GM18868 (cell line): Measurements from ENCODE around the gene PIK3R4.

Experiments
- ATAC-seq: cut with Tn5 transposase; IDR thresholded peaks from one replicate; pipeline ENCODE4 v1.9.1; 2021; ENCODE audit warnings: mild to moderate bottlenecking, moderate library complexity; ENCODE audit not compliant: unreplicated experiment

PIK3R4 gene

GRCh38 chr3:130746246-130747039 lies at the start of gene PIK3R4:
Gene PIK3R4 (minus strand): TSS chr3:130746829. CDS start chr3:130745218, 1,611 bp downstream.
- peak; percentile 95 for ATAC-seq

GRCh38 chr3:130795396-130795795 lies 48.8 kb upstream of the PIK3R4 start:
- ATAC-seq = no peak

- no peak for ATAC-seq
These were observed 45.6 kb upstream of the PIK3R4 start for GRCh38 chr3:130792246-130792645.

DNA sequence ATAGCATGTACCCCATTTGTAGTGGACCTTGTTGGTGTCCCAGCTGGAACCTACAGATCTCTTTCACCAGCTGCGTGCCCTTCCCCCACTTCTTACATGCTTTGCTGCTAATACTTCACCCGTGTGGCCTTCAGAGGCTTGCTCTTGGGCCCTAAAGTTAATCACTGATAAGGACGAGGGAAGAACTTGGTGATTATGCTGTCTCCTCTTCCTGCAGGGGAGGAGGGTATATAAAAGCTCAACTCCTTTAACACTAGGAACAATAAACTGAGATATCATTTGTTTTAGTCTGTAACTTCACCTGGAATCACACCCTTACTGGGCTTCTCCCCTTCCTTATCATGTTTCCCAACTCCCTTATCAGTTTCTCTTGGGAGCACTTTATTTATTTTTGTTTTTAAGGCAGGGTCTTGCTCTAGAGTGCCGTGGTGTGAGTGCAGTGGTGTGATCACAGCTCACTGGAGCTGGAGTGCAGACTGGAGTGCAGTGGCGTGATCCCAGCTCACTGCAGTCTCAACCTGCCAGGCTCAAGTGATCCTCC lies 43.2 kb upstream of the PIK3R4 start:
- no peak for ATAC-seq

DNA sequence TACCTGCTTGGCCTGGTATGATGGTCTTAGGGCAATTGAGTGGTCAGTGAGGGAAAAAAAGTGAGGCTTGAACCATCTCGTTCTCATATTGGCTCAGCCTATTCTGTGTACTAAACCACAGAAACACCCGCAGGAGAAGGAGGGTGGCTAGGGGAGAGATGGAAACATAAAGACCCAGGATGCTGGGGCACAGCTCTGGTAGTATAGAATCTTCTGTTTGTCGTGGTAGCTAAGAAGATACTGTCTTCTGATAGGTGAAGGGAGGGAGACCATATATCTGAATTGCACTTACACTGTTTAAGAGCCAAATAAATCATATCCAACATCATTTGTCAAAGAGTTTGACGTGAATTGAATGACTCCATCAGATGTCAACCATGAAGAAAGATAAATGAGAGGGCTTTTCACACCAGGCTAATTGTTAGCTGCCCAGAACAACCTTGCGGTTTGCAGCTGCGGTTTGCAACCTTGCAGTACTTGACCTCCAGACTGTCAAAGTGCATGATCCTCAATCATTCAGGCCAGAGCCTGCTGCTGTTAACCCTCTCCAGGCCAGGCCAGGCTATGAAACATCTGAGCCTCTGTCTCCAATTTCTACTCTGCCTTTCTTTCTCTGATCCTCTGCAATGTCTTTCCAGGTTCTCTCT lies 40.9 kb upstream of the PIK3R4 start:
- no peak for ATAC-seq

- no peak for ATAC-seq
These were observed 39.7 kb upstream of the PIK3R4 start for GRCh38 chr3:130786306-130786705.

- ATAC-seq = no peak
These were observed 37.0 kb upstream of the PIK3R4 start for GRCh38 chr3:130783629-130784028.

DNA sequence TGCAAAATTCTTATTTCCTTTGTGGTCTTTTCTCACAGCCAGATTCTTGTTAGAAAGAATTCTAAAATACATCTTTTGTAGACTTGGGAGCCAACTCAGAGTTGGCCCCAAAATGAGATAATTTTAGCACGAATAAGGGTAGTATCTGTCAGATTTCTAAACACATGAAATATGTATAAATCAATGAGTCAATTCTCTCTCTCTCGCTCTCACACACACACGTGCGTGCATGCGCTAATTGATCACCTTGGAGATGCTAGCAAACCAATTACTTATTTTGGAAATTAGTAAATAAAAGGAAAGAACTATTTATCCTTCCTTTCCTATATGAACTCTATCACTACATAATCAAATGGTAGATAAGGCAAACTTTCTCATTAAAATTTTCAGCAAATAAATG lies 32.9 kb upstream of the PIK3R4 start:
- ATAC-seq = peak; percentile 13

DNA sequence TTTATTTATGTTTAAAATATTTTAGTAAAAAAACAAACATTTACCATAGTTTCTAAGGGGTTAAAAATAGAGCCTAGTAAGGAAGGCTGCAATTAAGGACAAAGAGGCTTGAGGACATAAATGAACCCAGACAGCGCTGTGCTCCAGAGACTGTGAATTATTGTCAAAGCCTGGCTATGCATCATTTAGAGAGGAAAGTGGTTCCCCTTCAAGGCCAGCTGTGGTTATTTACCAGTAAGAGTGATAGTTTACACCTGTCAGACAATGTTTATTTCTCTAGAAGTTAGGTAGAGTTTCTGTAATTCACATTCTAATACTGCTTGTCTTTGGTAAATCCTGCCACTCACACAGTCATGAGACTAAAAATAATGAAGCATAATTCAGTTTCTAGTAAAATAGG lies 32.4 kb upstream of the PIK3R4 start:
- ATAC-seq = peak; percentile 95

DNA sequence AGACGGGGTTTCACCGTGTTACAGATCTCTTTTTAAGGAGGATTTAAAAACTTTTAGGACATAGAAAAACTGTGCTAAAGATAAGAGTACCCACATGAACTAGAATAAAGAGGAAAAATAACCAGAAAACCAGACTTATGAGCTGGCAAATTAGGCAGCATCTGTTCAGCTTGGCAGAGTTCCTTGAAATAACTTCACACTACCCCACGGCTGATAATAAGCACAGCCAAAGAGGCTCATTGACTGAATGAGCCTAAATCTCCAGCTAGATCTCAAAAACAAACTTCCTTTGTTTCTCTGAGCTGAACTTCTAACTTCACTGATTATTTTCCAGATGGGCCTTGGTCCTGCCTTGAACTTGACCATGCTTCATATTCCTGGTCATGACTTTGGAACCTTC lies 26.7 kb upstream of the PIK3R4 start:
- ATAC-seq = no peak

DNA sequence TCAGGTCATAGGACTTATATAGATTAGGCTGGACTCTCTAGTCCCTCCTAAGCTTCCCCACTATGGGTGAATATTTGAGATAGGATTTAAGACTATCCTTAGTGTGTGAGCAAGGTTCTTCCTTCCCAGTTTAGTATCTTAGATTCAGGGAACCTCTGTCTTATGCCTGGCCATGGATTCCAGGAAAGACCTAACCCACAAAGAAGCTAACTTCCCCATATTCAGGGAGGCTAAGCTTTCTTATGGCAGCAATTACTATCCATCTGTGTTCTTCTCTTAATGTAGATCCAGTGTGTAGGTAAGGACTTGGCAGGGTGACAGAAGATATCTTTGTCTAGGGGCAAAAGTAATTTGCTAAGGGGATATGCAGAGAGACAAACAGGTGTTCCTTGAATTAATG lies 25.5 kb upstream of the PIK3R4 start:
- ATAC-seq = no peak

- ATAC-seq = no peak
These were observed 24.0 kb upstream of the PIK3R4 start for GRCh38 chr3:130770644-130771043.

DNA sequence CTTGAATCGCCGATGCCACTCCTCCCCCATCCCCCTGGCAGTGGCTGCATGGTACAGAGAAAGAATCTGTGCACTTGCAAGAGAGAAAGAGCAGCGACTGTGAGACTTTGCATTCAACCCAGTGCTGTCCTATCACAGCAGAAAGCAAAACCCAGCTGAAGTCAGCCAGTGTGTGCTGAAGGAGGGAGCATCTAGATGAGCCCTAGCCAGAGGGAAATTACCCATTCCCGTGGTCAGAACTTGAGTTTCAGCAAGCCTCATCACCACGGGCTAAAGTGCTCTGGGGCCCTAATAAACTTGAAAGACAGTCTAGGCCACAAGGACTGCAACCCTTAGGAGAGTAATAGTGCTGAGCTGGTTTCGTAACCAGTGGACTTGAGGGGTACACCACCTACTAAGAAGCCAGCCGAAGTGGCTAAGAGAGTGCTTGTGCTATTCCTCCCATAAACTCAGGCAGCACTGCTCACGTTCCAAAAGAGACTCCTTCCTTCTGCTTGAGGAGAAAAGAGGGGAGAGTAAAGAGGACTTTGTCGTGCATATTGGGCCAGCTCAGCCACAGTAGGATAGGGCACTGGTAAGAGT lies 15.2 kb upstream of the PIK3R4 start:
- no peak for ATAC-seq

DNA sequence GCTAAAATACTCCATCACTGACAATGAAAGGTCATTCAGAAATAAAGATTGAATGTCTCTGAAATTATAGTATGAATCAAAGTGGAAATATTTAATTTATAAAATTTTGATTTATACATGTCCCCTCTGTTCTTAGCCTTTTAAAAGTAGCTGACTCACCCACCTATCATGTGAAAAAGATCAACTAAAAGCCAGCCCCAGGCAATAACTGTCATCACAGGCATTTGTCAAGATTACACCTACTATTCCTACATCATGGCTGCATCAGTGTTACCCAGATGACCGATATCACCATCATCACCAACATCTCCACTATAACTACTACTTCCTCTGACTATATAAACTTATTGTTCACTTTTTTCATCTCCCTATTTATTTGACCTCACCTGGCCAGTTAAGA lies 14.3 kb upstream of the PIK3R4 start:
- ATAC-seq = no peak

- peak; percentile 68 for ATAC-seq
These were observed 13.2 kb upstream of the PIK3R4 start for GRCh38 chr3:130759692-130760338.

GRCh38 chr3:130758624-130759369 lies 12.2 kb upstream of the PIK3R4 start:
- peak; percentile 70 for ATAC-seq

DNA sequence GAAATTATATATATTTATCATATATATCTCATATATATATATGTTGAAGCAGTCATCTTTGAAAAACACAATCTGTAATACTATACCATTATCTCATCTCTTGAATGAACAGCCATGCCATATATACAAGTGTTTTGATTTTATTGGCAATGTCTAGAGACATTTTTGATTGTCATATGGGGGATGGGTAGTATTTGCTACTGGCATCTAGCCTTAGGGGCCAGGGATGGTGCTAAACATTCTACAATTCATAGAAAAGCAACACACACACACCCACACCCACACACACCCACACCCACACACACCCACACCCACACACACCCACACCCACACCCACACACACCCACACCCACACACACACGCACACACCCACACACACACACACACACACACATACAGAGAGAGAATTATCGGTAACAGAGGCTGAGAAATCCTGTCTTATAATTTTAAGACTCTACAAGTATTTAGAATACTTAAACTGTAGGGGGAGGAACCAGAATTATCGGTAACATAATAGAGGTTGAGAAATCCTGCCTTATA lies 11.1 kb upstream of the PIK3R4 start:
- no peak for ATAC-seq

DNA sequence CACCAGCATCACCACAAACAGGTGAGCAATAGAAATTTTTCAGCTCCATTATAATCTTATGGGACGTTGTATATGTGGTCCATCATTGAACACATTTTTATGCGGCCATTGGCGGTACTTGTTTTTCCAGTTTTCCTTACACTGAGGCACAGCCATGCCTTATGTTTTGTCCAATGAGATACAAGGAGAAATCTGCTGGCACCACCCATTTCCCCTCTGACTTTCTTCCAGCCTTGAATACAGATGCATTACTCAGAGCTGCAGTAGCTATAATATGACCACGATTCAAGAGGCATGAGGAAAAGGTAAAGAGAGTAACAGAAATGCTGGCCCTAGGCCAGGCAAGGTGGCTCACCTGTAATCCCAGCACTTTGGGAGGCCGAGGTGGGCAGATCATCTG lies 9.0 kb upstream of the PIK3R4 start:
- no peak for ATAC-seq

DNA sequence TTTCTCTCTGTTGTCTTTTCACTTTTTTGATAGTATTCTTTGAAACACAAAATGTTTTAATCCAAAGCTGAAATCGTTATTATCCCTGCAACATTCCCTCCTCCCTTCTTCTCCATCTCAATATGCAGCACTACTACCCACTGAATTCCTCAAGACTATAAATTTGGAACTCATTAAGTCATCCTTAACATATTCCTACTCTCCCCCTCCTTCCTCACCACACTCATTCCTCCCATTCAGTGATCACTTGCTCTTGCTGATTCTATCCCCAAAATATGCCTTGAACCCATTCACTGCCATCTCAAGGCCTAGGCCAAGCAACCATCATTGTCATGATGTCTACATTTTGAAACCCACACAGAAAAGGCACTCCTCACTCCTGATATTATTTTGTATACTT lies 2.4 kb upstream of the PIK3R4 start:
- ATAC-seq = no peak

DNA sequence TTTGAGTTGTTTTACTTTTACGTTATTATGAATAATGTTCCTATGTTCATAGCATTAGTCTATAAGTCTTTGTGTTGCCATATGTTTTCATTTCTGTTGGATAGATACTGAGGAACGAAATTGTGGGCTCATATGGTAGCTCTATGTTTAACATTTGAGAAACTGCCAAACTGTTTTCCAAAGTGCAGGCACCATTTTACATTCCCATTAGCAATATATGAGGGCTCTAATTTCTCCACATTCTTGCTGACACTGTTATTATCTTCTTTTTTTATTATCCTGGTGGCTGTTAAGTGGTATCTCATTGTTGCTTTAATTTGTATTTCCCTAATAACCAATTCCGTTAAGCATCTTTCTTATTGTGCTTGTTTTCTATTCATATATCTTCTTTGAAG lies 1.8 kb upstream of the PIK3R4 start:
- ATAC-seq = no peak
